ENCODE data around the gene MSRB1. TPM values are rescaled to one million over a fixed set of nuclear protein-coding genes. Genes with fewer than 3 reads are reported as not detected.

MSRB1 gene
- total RNA-seq, 2 experiments from 2014 or later = 2.3 to 2.4 TPM

DNA sequence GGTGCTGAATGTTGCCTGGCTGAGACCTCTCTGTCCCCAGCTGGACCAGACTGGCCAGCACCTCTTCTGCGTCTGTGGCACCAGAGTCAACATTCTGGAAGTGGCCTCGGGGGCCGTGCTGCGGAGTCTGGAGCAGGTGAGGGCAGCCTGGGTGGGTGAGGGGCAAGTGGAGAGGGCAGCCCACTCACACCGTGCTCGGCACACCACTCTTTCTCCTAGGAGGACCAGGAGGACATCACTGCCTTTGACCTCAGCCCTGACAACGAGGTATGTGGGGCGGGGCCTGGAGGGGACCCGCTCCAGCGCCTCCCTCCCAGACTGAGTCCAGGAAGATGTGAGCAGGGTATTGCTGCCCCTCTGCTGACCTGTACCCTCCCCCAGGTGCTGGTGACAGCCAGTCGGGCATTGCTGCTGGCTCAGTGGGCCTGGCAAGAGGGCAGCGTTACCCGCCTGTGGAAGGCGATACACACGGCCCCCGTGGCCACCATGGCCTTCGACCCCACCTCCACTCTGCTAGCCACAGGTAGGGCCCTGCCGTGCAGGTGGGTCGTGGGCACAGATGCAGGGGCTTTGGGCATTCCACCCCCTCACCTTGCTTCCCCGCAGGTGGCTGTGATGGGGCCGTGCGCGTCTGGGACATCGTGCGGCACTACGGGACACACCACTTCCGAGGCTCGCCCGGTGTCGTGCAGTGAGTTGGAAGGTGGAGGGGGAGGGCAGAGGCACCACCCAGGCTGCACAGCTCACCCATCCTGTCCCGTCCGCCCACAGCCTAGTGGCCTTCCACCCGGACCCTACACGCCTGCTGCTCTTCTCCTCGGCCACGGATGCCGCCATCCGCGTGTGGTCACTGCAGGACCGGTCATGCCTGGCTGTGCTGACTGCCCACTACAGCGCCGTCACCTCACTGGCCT lies 31.4 kb upstream of the MSRB1 start:
- CTCF ChIA-PET = no interaction called here
- DNase-seq = no peak

DNA sequence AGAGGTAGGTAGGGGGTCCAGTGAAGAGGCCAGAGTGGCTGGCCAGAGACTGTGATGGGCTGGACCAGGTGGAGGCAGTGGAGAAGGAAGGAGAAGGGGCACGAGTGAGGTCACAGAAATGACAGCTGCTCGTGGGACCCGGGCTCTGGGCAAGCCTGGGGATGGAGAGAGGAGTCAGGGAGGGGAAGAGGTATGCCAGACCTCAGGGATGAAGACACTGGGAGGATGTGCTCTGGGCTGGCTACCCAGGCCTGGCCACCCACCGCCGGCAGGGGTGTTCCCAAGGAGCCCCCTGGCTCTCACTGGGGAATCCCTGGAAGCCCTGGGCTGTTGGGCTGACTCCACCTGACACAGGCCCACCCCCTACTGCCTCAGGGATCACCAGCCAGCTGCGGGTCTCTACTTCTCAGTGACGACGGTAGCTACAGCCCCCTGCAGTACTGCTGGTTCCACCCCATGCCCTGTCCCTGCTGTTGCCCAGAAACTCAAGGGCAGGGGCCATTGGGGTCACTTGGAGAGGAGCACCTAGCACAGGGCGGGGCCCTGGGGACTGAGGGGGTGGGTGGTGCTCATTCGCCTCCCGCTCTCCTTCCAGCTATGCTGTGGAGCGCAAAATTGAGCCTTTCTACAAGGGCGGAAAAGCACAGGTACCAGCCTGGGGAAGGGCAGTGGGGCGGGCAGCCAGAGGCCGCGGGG lies 30.6 kb upstream of the MSRB1 start:
- no peak overlapping the region for H3K27ac Mint-ChIP-seq
- no peak overlapping the region for H3K27ac ChIP-seq (ENCODE audit: low read depth in 1 of 2, low read length in 2 of 2)
- ATAC-seq (ENCODE audit: poor library complexity) (no peak), DNase-seq (no peak)
- no peaks in the 10 kb centered on the region for H3K27me3 Mint-ChIP-seq
- TF ChIP-seq, protein P1, sequence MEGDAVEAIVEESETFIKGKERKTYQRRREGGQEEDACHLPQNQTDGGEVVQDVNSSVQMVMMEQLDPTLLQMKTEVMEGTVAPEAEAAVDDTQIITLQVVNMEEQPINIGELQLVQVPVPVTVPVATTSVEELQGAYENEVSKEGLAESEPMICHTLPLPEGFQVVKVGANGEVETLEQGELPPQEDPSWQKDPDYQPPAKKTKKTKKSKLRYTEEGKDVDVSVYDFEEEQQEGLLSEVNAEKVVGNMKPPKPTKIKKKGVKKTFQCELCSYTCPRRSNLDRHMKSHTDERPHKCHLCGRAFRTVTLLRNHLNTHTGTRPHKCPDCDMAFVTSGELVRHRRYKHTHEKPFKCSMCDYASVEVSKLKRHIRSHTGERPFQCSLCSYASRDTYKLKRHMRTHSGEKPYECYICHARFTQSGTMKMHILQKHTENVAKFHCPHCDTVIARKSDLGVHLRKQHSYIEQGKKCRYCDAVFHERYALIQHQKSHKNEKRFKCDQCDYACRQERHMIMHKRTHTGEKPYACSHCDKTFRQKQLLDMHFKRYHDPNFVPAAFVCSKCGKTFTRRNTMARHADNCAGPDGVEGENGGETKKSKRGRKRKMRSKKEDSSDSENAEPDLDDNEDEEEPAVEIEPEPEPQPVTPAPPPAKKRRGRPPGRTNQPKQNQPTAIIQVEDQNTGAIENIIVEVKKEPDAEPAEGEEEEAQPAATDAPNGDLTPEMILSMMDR (IDR thresholded peaks at IDR 0.05) = no peak
- H3K9me3 Mint-ChIP-seq = no peaks in the 10 kb centered on the region
- H3K27me3 ChIP-seq (ENCODE audit: control insufficient read depth in 1 of 2, insufficient read depth in 2 of 2, low read length in 2 of 2) = peaks cover 3 to 9% of the 10 kb centered on the region in 2 experiments
- H3K36me3 Mint-ChIP-seq (ENCODE audit: low read depth) = peaks cover 36% of the 10 kb centered on the region
- ChIA-PET POLR2A (interaction anchor here (1.0 to 1.2 kb wide), 2 partner anchors 9 to 182 kb away, joined by 4 to 6 read pairs; partner anchors contain the start of genes RPS2 and TRAF7), CTCF (interaction anchor here (1.0 kb wide), 1 partner anchor 30 kb away, joined by 3 read pairs; no protein-coding TSS in a partner anchor)
- H3K4me1 ChIP-seq (ENCODE audit: insufficient read depth, low read length) = peaks cover 36% of the 10 kb centered on the region
- H3K4me3 Mint-ChIP-seq = peak overlapping the region; percentile 38
- intact Hi-C loops (cut with DNase I, micrococcal nuclease) = loop anchor here in 1 of 2 experiments (5.0 kb wide), 2 partner anchors 34 to 74 kb away; partner anchors contain the start of genes NTHL1, TSC2 and ZNF598
- no peak overlapping the region for H3K4me3 ChIP-seq (ENCODE audit: low read length)
- H3K36me3 ChIP-seq (ENCODE audit: insufficient read depth, low read length) = peaks cover 45% of the 10 kb centered on the region
- H3K9me3 ChIP-seq (ENCODE audit: control insufficient read depth in 1 of 2, insufficient read depth in 1 of 2, low read length in 2 of 2) = peaks cover 0 to 5% of the 10 kb centered on the region in 2 experiments
- H3K4me1 Mint-ChIP-seq (ENCODE audit: low read depth) = peaks cover 20% of the 10 kb centered on the region

More for the DNA sequence above, 31.4 kb upstream of the MSRB1 start:
- Mint-ChIP-seq H3K27ac (no peak overlapping the region), H3K27me3 (no peaks in the 10 kb centered on the region), H3K4me1 (ENCODE audit: low read depth) (peaks cover 20% of the 10 kb centered on the region), H3K4me3 (peak overlapping the region; percentile 45), H3K36me3 (ENCODE audit: low read depth) (peaks cover 36% of the 10 kb centered on the region), H3K9me3 (no peaks in the 10 kb centered on the region)
- no peak for ATAC-seq (ENCODE audit: poor library complexity)
- H3K9me3 ChIP-seq (ENCODE audit: control insufficient read depth in 1 of 2, insufficient read depth in 1 of 2, low read length in 2 of 2) = peaks cover 0 to 6% of the 10 kb centered on the region in 2 experiments
- H3K4me3 ChIP-seq (ENCODE audit: low read length) = no peak overlapping the region
- peaks cover 3 to 10% of the 10 kb centered on the region in 2 experiments for H3K27me3 ChIP-seq (ENCODE audit: control insufficient read depth in 1 of 2, insufficient read depth in 2 of 2, low read length in 2 of 2)
- POLR2A ChIA-PET = interaction anchor here (1.0 kb wide), 1 partner anchor 181 kb away, joined by 4 read pairs; the partner anchor contains the start of gene TRAF7
- peaks cover 46% of the 10 kb centered on the region for H3K36me3 ChIP-seq (ENCODE audit: insufficient read depth, low read length)
- peaks cover 44% of the 10 kb centered on the region for H3K4me1 ChIP-seq (ENCODE audit: insufficient read depth, low read length)
- intact Hi-C loops (cut with DNase I, micrococcal nuclease) = loop anchor here in 1 of 2 experiments (5.0 kb wide), 2 partner anchors 33 to 73 kb away; partner anchors contain the start of genes NTHL1, TSC2 and ZNF598
- TF ChIP-seq, protein P1 (IDR thresholded peaks at IDR 0.05) = no peak
- no peak overlapping the region for H3K27ac ChIP-seq (ENCODE audit: low read depth in 1 of 2, low read length in 2 of 2)

DNA sequence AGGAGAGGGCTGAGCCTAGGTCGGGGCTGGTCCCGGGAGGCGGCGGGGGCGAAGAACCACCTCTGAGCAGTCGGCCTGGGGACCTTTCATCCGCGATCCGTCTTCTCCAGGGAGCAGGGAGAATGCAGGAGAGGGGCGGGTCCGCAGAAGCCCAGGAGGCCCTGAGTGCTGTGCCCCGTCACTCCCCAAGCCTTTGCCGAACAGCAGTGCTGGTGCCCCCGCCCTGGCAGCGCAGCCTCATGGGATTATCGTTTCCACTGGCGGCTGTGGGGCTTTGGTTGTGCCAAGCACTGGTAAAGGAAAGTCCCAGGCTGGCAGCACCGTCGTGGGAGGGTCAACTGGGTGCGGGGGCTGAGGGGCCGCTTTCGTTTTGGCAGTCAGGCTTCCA lies 29.5 kb upstream of the MSRB1 start:
- intact Hi-C loops (cut with DNase I, micrococcal nuclease) = loop anchor here in 1 of 2 experiments (5.0 kb wide), 2 partner anchors 35 to 75 kb away; partner anchors contain the start of genes NTHL1, TSC2 and ZNF598
- Mint-ChIP-seq H3K9me3 (no peaks in the 10 kb centered on the region), H3K27ac (no peak overlapping the region), H3K4me3 (peak overlapping the region; percentile 97), H3K4me1 (ENCODE audit: low read depth) (peaks cover 20% of the 10 kb centered on the region), H3K27me3 (no peaks in the 10 kb centered on the region), H3K36me3 (ENCODE audit: low read depth) (peaks cover 36% of the 10 kb centered on the region)
- TF ChIP-seq, protein P1 (IDR thresholded peaks at IDR 0.05) = no peak
- Histone ChIP-seq H3K4me3 (ENCODE audit: low read length) (peak overlapping the region; percentile 73), H3K27me3 (ENCODE audit: control insufficient read depth in 1 of 2, insufficient read depth in 2 of 2, low read length in 2 of 2) (no peaks in the 10 kb centered on the region), H3K4me1 (ENCODE audit: insufficient read depth, low read length) (peaks cover 36% of the 10 kb centered on the region), H3K9me3 (ENCODE audit: control insufficient read depth in 1 of 2, insufficient read depth in 1 of 2, low read length in 2 of 2) (no peaks in the 10 kb centered on the region), H3K36me3 (ENCODE audit: insufficient read depth, low read length) (peaks cover 33% of the 10 kb centered on the region), H3K27ac (ENCODE audit: low read depth in 1 of 2, low read length in 2 of 2) (peak overlapping the region in 1 of 2 donors; percentile 92)
- ATAC-seq (ENCODE audit: poor library complexity) (no peak), DNase-seq (peak in 1 of 14 experiments; percentile 52)
- CTCF ChIA-PET = interaction anchor here (1.0 kb wide), 1 partner anchor 32 kb away, joined by 3 read pairs; no protein-coding TSS in a partner anchor
- POLR2A ChIA-PET = interaction anchor here (0.7 to 2.2 kb wide), 14 partner anchors 7 to 190 kb away, joined by 3 to 31 read pairs (median 4); partner anchors contain the start of genes FAHD1, GFER, HAGH and MSRB1
